H54 (cell line): ENCODE measurements around the gene MAP4K4.

Experiments used
- DNase-seq: peaks from one replicate; pipeline ENCODE4 v3.0.0; 2011; ENCODE audit warnings: low spot score, mixed read lengths; ENCODE audit not compliant: insufficient read length
- FAIRE-seq: peaks from 3 replicates; lab custom pipeline; 2011; peaks lifted over from hg19 to GRCh38; lab: Jason Lieb, UNC
- POLR2A ChIP-seq: IDR thresholded peaks from 2 replicates; pipeline ENCODE4 v1.6.1; 2011; ENCODE audit warnings: low read depth, mild to moderate bottlenecking, low read length

MAP4K4 gene

GRCh38 chr2:101808006-101808562 lies 110.6 kb downstream of the MAP4K4 start:
- FAIRE-seq (no peak), DNase-seq (no peak)
- TF ChIP-seq POLR2A, result no peak

GRCh38 chr2:101809698-101810097 lies 112.2 kb downstream of the MAP4K4 start:
- TF ChIP-seq POLR2A, result no peak
- no peak for DNase-seq
- FAIRE-seq, result no peak

DNA sequence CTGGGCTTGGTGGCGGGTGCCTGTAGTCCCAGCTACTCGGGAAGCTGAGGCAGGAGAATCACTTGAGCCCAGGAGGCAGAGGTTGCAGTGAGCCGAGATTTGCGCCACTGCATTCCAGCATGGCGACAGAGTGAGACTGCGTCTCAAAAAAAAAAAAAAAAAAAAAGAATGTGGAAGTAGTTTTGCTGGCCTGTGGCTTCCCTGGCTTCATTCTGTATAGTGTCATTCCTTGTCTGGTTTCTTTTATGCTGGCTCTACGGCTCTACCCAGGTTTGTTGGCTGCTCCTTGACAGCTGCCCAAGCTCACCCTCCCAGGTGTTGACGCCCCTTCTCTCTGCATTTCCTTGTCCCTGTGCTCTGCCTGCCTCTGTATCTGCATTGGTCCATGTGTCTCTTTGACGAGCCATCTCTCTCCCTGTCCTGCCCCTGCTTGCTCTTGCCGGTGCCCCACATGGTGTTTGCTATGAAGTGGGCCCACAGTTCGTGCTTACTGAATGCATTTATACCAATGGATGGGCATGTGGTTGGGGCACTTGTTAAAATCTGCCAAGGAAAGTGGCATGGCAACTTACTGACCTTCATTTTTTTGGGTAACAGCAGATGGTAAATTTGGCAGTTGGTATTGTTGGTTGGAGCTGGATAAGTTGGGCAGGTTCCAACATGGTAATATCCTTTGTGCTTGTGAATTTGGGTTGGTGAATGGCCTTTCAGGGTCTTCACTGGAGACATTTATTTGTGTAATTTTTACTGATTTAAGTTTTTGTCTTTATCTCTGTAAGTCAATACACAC lies 113.9 kb downstream of the MAP4K4 start:
- TF ChIP-seq POLR2A, result no peak
- FAIRE-seq (no peak), DNase-seq (no peak)

DNA sequence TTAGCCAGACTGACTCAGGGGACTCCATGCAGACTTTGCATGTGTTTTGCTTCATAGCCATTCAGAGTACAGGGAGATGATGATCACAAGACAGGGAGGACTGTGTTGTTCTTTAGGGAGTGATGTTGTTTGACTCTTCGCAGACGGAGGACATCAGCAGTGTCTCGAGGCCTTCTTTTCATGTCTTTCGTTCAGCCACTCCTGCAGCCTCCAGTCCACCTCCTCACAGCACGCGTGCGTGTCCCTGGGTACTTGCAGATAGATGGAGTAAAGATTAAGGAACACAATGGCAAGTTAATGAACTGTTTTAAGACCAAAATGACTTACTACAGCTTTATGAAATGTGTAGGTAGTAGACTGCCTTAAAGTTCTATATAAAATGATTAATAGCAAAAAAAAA lies 114.7 kb downstream of the MAP4K4 start:
- FAIRE-seq, result no peak
- DNase-seq, result no peak
- no peak for TF ChIP-seq POLR2A

DNA sequence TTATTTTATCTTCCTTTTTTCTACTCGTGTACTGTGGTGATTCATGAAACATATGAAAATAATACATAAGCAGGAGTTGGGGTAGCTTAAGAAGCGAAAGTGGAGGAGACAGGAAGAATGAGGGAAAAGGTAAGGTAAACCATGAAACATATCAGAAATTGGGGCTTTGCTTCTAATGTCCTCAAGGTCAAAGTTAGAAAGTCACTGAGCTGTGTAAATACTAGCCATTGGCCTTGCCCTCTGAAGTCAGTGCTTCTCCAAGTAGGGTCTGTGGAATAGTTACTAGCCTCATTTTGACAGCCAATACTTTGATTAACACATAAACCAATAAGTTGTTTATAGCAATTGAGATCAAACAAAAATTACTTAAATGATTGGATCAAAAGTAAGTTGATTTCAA lies 117.2 kb downstream of the MAP4K4 start:
- TF ChIP-seq POLR2A, result no peak
- no peak for DNase-seq
- FAIRE-seq, result no peak

DNA sequence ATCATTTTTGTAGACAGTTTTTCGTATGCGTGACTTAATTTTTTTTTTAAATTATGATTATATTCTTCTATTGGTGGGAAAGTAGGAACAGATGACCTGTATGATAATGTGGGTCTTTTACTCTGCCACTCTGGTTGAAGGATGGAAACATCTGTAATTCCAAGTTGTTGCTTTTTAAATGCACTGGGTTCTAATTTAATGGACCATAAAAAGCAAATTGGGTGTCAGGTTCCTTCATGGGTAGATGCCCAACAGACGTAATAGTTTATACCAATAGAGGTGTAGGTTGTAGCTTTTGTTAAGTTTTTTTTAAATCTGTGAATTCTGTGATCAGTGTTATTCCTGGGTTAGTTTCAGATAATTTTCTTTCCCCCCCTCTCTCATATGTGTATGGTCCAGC lies 117.6 kb downstream of the MAP4K4 start:
- FAIRE-seq, result no peak
- no peak for TF ChIP-seq POLR2A
- DNase-seq, result no peak

GRCh38 chr2:101815739-101816391 lies 118.4 kb downstream of the MAP4K4 start:
- no peak for TF ChIP-seq POLR2A
- DNase-seq, result no peak
- no peak for FAIRE-seq

DNA sequence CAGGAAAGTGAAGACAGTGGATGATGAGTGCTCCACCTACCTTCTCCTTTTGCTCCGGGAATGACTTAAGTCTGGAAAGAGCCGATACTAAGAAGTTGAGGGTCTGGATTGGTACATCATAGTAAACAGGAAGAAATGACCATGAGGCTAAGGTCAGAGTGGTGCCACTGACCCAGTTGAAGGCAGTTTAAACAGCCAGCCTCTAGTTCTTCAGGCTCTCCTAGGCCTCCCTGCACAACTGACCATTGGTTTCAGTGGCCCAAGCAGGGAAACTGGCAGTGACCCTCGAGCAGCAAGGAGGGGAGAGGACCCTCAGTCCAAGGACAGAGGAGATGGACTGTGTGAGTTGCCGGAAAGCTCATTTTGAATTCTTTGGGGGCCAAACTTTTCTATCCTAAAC lies 119.1 kb downstream of the MAP4K4 start:
- no peak for FAIRE-seq
- DNase-seq, result no peak

DNA sequence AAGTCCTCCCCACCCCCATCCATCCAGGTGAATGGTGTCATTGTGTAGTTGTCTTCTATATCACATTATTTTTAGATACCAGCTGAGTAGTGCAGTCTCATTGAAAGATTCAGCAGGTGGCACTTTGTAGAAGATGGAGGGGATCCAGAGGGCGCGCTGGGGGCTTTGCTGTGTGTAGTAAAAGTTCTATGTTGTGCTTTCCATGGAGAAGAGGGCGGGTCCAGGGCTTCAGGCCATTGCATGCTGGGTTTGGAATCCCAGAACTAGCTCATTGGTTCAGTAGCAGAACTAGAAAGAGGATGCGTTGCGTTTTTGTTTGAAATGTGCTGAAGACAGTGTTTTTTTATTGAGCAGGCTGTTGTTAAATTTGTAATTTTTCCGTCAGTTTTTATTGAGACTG lies 120.0 kb downstream of the MAP4K4 start:
- DNase-seq (no peak), FAIRE-seq (no peak)
- TF ChIP-seq POLR2A, result no peak

More for the DNA sequence above, 119.1 kb downstream of the MAP4K4 start:
- no peak for TF ChIP-seq POLR2A

DNA sequence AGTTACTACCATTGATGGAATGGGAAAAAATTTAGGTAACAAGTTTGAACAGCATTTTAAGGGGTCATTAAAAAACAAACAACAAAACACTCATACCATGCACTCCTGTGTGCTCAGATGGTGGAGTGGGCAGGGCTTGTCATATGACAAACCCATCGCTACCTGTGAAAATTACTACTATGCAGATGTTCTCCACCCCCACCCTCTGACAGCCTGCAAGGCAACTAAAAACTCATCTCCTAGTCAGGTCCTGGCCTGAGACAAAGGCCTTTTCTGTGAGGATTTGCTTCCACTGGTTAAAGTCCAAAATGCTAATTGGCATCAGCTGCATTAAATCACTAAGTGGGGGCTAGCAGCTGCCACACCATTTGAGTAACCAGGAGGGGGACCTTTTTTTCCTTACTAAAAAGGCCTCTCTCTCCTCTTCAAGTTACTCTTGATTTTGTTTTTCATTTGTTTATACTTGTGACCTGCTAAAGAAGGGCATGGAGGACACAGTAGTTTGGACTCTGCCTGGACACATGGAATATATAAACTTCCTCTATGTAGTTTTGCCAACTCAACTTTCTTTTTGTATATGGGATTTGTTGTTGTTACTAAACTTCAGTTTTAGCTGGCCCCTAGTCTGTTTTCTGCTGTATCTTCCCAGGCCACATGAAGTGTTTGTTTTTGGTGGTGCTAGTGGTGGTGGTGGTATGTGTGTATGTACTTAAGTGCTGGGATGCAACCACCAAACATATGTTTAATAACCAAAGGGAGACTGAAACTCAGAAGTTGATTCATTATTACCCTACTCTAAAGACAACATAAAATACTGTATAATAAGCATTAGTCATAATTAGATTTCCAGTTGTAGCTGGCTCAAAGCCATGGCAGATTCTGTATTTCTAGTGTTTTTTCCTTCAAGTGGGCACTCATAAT lies 121.3 kb downstream of the MAP4K4 start:
- no peak for FAIRE-seq
- no peak for DNase-seq
- TF ChIP-seq POLR2A, result no peak

DNA sequence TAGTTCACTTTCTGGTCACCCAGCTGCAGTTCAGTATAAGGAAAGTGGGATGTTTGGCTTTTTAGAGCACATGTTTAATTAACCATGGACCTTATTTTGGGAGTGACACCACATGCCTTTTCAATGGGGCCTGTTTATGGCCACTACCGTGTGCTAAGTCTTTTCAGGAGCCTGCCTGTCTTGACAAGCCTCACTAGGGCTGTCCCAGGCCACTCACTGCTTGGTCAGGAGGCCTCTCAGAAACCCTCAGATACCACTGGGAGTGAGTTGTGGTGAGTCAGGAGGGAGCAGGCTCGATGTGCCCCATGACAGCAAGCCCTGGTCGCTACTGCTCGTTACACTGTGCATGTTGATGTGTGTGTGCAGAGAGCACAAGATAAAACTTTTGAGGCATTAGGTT lies 123.0 kb downstream of the MAP4K4 start:
- no peak for DNase-seq
- TF ChIP-seq POLR2A, result no peak

DNA sequence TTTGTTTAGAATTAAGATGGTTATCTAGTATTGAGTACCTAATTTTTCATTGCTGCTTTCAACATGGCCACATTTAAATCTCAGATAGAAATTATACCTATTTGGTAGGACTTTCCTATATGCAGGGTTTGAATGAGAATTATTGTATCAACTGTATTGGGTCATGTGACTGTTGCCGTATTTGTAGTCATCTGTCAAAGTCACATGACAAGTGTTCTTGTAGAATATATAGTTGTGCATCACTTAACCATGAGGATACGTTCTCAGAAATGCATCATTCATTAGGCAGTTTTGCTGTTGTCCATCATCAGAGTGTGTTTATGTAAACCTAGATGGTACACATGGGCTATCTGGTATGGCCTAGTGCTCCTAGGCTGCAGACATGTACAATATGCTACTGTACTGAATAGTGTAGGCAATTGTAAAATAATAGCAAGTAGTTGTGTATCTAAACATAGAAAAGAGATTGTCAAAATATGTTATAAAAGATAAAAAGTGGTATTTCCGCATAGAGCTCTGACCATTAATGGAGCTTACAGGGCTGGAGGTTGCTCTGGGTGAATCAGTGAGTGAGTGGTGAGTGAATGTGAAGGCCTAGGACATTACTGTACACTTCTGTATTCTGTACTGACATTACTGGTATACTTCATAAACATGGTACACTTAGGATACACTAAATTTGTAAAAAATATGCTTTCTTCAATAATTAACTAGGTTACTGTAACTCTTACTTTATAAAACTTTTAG lies 123.7 kb downstream of the MAP4K4 start:
- TF ChIP-seq POLR2A, result no peak
- DNase-seq, result no peak
- FAIRE-seq, result no peak

More for the DNA sequence above, 123.0 kb downstream of the MAP4K4 start:
- FAIRE-seq, result peak; percentile 89
